IPS DF 6.9 (cell line): ENCODE results near the gene CASK.

Experiments used
- DNase-seq: peaks from one replicate; pipeline ENCODE4 v3.0.0-alpha.2; 2013; ENCODE audit warnings: low read depth, low spot score
- H3K27ac ChIP-seq: one replicate; pipeline ENCODE4 v1.5.1; 2013; ENCODE audit warnings: low read length, control low read depth
- H3K27me3 ChIP-seq: 2 replicates; pipeline ENCODE4 v1.6.1; 2013; ENCODE audit warnings: mild to moderate bottlenecking, low read length; ENCODE audit not compliant: control insufficient read depth, insufficient read depth
- H3K36me3 ChIP-seq: 2 replicates; pipeline ENCODE4 v1.6.1; 2013; ENCODE audit warnings: low read length; ENCODE audit not compliant: control insufficient read depth, insufficient read depth
- H3K4me1 ChIP-seq: 2 replicates; pipeline ENCODE4 v1.6.1; 2013; ENCODE audit warnings: low read length; ENCODE audit not compliant: control insufficient read depth, insufficient read depth
- H3K4me3 ChIP-seq: 2 replicates; pipeline ENCODE4 v1.5.1; 2013; ENCODE audit warnings: mild to moderate bottlenecking, low read length
- H3K9me3 ChIP-seq: 2 replicates; pipeline ENCODE4 v1.6.1; 2013; ENCODE audit warnings: low read length, inconsistent platforms; ENCODE audit not compliant: control insufficient read depth, insufficient read depth
- WGBS: extraction: QIAGEN DNeasy Blood & Tissue Kit; methylation state at CpG from one replicate; pipeline ENCODE4 v1.1.7; 2013; ENCODE audit warnings: mixed read lengths, missing lambda C conversion rate; ENCODE audit not compliant: insufficient read length, insufficient coverage; 5-methylcytosine and 5-hydroxymethylcytosine counted together

CASK gene

GRCh38 chrX:41933546-41933945, 10.2 kb upstream of the CASK start:
- Histone ChIP-seq H3K9me3 (no peaks in the 10 kb centered on the region), H3K27me3 (no peaks in the 10 kb centered on the region), H3K4me3 (no peak overlapping the region), H3K27ac (no peak overlapping the region), H3K4me1 (no peaks in the 10 kb centered on the region), H3K36me3 (no peaks in the 10 kb centered on the region)
- no CpG with 5 or more reads among the region's 6 CpGs for WGBS
- DNase-seq: no peak

- no peak overlapping the region for H3K4me3 ChIP-seq
- no CpG with 5 or more reads among the region's 5 CpGs for WGBS
- H3K27me3 ChIP-seq: no peaks in the 10 kb centered on the region
- no peak for DNase-seq
- no peaks in the 10 kb centered on the region for H3K9me3 ChIP-seq
- H3K36me3 ChIP-seq: no peaks in the 10 kb centered on the region
- no peaks in the 10 kb centered on the region for H3K4me1 ChIP-seq
- no peak overlapping the region for H3K27ac ChIP-seq
These were observed 9.5 kb upstream of the CASK start for GRCh38 chrX:41932885-41933284.

- Histone ChIP-seq H3K27me3 (no peaks in the 10 kb centered on the region), H3K36me3 (no peaks in the 10 kb centered on the region), H3K4me3 (no peak overlapping the region), H3K9me3 (no peaks in the 10 kb centered on the region), H3K27ac (no peak overlapping the region), H3K4me1 (no peaks in the 10 kb centered on the region)
- DNase-seq: no peak
These were observed 8.2 kb upstream of the CASK start for GRCh38 chrX:41931591-41931990.

GRCh38 chrX:41923978-41924683, 777 bp upstream of the CASK start:
- no CpG with 5 or more reads among the region's 16 CpGs for WGBS
- no peaks in the 10 kb centered on the region for H3K36me3 ChIP-seq
- H3K4me3 ChIP-seq: peak overlapping the region; percentile 74; the same call in 1 of the 2 replicates
- no peak overlapping the region for H3K27ac ChIP-seq
- H3K9me3 ChIP-seq: no peaks in the 10 kb centered on the region
- H3K27me3 ChIP-seq: no peaks in the 10 kb centered on the region
- no peaks in the 10 kb centered on the region for H3K4me1 ChIP-seq
- DNase-seq: no peak

- H3K4me1 ChIP-seq: no peaks in the 10 kb centered on the region
- no CpG with 5 or more reads among the region's 48 CpGs for WGBS
- no peaks in the 10 kb centered on the region for H3K9me3 ChIP-seq
- H3K27ac ChIP-seq: no peak overlapping the region
- H3K27me3 ChIP-seq: no peaks in the 10 kb centered on the region
- peak overlapping the region; percentile 74; the same call in 1 of the 2 replicates for H3K4me3 ChIP-seq
- H3K36me3 ChIP-seq: no peaks in the 10 kb centered on the region
- DNase-seq: no peak
These were observed 763 bp downstream of the CASK start for GRCh38 chrX:41922431-41923151.

GRCh38 chrX:41921492-41922430, 1.6 kb downstream of the CASK start:
- Histone ChIP-seq H3K4me1 (no peaks in the 10 kb centered on the region), H3K27ac (no peak overlapping the region)
- DNase-seq: no peak

GRCh38 chrX:41919870-41920269, 3.5 kb downstream of the CASK start:
- Histone ChIP-seq H3K9me3 (no peaks in the 10 kb centered on the region), H3K4me3 (no peak overlapping the region)
- no CpG with 5 or more reads among the region's 2 CpGs for WGBS

More at GRCh38 chrX:41921492-41922430, 1.6 kb downstream of the CASK start:
- WGBS: no CpG with 5 or more reads among the region's 13 CpGs
- H3K4me3 ChIP-seq: peak overlapping the region; percentile 74; the same call in 1 of the 2 replicates
- no peaks in the 10 kb centered on the region for H3K9me3 ChIP-seq
- no peaks in the 10 kb centered on the region for H3K36me3 ChIP-seq
- no peaks in the 10 kb centered on the region for H3K27me3 ChIP-seq

GRCh38 chrX:41917517-41917916, 5.8 kb downstream of the CASK start:
- no peak overlapping the region for H3K4me3 ChIP-seq
- H3K36me3 ChIP-seq: no peaks in the 10 kb centered on the region
- H3K9me3 ChIP-seq: no peaks in the 10 kb centered on the region
- no peak for DNase-seq
- no peak overlapping the region for H3K27ac ChIP-seq
- no peaks in the 10 kb centered on the region for H3K4me1 ChIP-seq
- no peaks in the 10 kb centered on the region for H3K27me3 ChIP-seq
- WGBS: no CpG with 5 or more reads among the region's 5 CpGs

More at GRCh38 chrX:41919870-41920269, 3.5 kb downstream of the CASK start:
- H3K27ac ChIP-seq: no peak overlapping the region
- no peaks in the 10 kb centered on the region for H3K36me3 ChIP-seq
- no peaks in the 10 kb centered on the region for H3K4me1 ChIP-seq
- no peaks in the 10 kb centered on the region for H3K27me3 ChIP-seq
- DNase-seq: no peak

- Histone ChIP-seq H3K4me3 (no peak overlapping the region), H3K36me3 (no peaks in the 10 kb centered on the region), H3K27ac (no peak overlapping the region), H3K9me3 (no peaks in the 10 kb centered on the region), H3K4me1 (no peaks in the 10 kb centered on the region), H3K27me3 (no peaks in the 10 kb centered on the region)
- DNase-seq: no peak
- WGBS: no CpG with 5 or more reads among the region's 1 CpG
These were observed 9.9 kb downstream of the CASK start for GRCh38 chrX:41913476-41913875.

GRCh38 chrX:41912923-41913322, 10.4 kb downstream of the CASK start:
- no peaks in the 10 kb centered on the region for H3K9me3 ChIP-seq
- no peaks in the 10 kb centered on the region for H3K36me3 ChIP-seq
- DNase-seq: no peak
- no CpG with 5 or more reads among the region's 4 CpGs for WGBS
- H3K4me1 ChIP-seq: no peaks in the 10 kb centered on the region
- H3K4me3 ChIP-seq: no peak overlapping the region
- no peaks in the 10 kb centered on the region for H3K27me3 ChIP-seq
- H3K27ac ChIP-seq: no peak overlapping the region
